ENCODE data around the gene USP32. TPM values are rescaled to one million over a fixed set of nuclear protein-coding genes. Genes with fewer than 3 reads are reported as not detected.

USP32 gene
- total RNA-seq, 1 experiment from 2014 or later: 103 TPM

GRCh38 chr17:60388742-60389141 lies 3.2 kb downstream of the USP32 start (continued):
- TF ChIP-seq AFF4 (CRISPR knock-in tag; IDR thresholded peaks at IDR 0.05; ENCODE audit: borderline replicate concordance): no peak

GRCh38 chr17:60387666-60388065 lies 4.3 kb downstream of the USP32 start:
- peaks cover 75% of the 10 kb centered on the region for H3K4me1 Mint-ChIP-seq
- no peaks in the 10 kb centered on the region for H3K27me3 Mint-ChIP-seq (ENCODE audit: low read depth)
- H3K4me3 Mint-ChIP-seq: peak overlapping the region; percentile 98
- H3K9me3 Mint-ChIP-seq: no peaks in the 10 kb centered on the region
- no peak for ATAC-seq
- CTCF ChIA-PET: no interaction called here
- POLR2A ChIA-PET: no interaction called here
- no peaks in the 10 kb centered on the region for H3K36me3 Mint-ChIP-seq
- TF ChIP-seq ZNF416 (CRISPR knock-in tag; IDR thresholded peaks at IDR 0.05) (no peak), OVOL2 (CRISPR knock-in tag; IDR thresholded peaks at IDR 0.05; ENCODE audit: borderline replicate concordance) (no peak), HMGA2 (CRISPR knock-in tag; IDR thresholded peaks at IDR 0.05) (no peak), ZBTB21 (CRISPR knock-in tag; IDR thresholded peaks at IDR 0.05; ENCODE audit: borderline replicate concordance) (no peak), ZNF232 (CRISPR knock-in tag; IDR thresholded peaks at IDR 0.05) (no peak), NR3C1 (CRISPR knock-in tag; conservative IDR thresholded peaks at IDR 0.05; ENCODE audit: low read depth) (no peak), ZNF512 (CRISPR knock-in tag; IDR thresholded peaks at IDR 0.05; ENCODE audit: borderline replicate concordance) (no peak), PRDM15 (CRISPR knock-in tag; IDR thresholded peaks at IDR 0.05) (no peak), MAX (CRISPR knock-in tag; IDR thresholded peaks at IDR 0.05) (no peak), ELF4 (CRISPR knock-in tag; IDR thresholded peaks at IDR 0.05; ENCODE audit: low read depth) (no peak), ATF3 (CRISPR knock-in tag; conservative IDR thresholded peaks at IDR 0.05) (no peak), NFATC4 (CRISPR knock-in tag; IDR thresholded peaks at IDR 0.05) (no peak), IRF1 (CRISPR knock-in tag; IDR thresholded peaks at IDR 0.05) (no peak), ESRRA (CRISPR knock-in tag; IDR thresholded peaks at IDR 0.05; ENCODE audit: borderline replicate concordance) (no peak), RORB (CRISPR knock-in tag; IDR thresholded peaks at IDR 0.05) (no peak), FOXP1 (CRISPR knock-in tag; IDR thresholded peaks at IDR 0.05; ENCODE audit: borderline replicate concordance) (no peak), MXD4 (CRISPR knock-in tag; IDR thresholded peaks at IDR 0.05; ENCODE audit: borderline replicate concordance) (no peak), STAT6 (CRISPR knock-in tag; conservative IDR thresholded peaks at IDR 0.05; ENCODE audit: low read depth) (no peak), SP1 (CRISPR knock-in tag; conservative IDR thresholded peaks at IDR 0.05) (no peak), CREB1 (CRISPR knock-in tag; IDR thresholded peaks at IDR 0.05) (no peak)
- DNase-seq (ENCODE audit: low spot score): no peak
- peak overlapping the region; percentile 97; the same call in 1 of the 2 replicates for H3K27ac Mint-ChIP-seq

All from WTC11 (cell line).